SK-N-SH treated with all-trans-retinoic acid at 6 μM for 48 hours (cell line): Measurements from ENCODE around the gene ZNF420.
"Not testable (repeated sequence)": the region's sequence is repeated elsewhere in the genome, so short reads cannot be mapped to it uniquely, and the experiment has no call there.

Experiments
- ATAC-seq: fragments of 200-7000 bp; cut with Tn5 transposase; 3 replicates; pipeline ENCODE4 v1.9.1; 2020; ENCODE audit warnings: mild to moderate bottlenecking, moderate library complexity
- ARNTL ChIP-seq: fragments of 450-650 bp; formaldehyde crosslinking; IDR thresholded peaks from 2 replicates; pipeline ENCODE4 v1.5.0; 2020; ENCODE audit warnings: low read depth, mild to moderate bottlenecking, moderate library complexity, borderline replicate concordance
- BACH2 ChIP-seq: fragments of 250-450 bp; sonication (Bioruptor Pico); IDR thresholded peaks from 2 replicates; pipeline ENCODE4 v1.9.0; 2021; ENCODE audit warnings: mild to moderate bottlenecking, borderline replicate concordance
- CSDC2 ChIP-seq: fragments of 250-450 bp; sonication (Bioruptor Pico); IDR thresholded peaks from 2 replicates; pipeline ENCODE4 v1.5.0; 2020; ENCODE audit warnings: mild to moderate bottlenecking, moderate library complexity
- ESRRG ChIP-seq: fragments of 250-450 bp; sonication (Bioruptor Pico); IDR thresholded peaks from 2 replicates; pipeline ENCODE4 v1.6.1; 2021; ENCODE audit warnings: mild to moderate bottlenecking
- GLIS3 ChIP-seq: fragments of 250-450 bp; sonication (Bioruptor Pico); IDR thresholded peaks from 2 replicates; pipeline ENCODE4 v1.5.0; 2020; ENCODE audit warnings: mild to moderate bottlenecking, moderate library complexity
- ISL1 ChIP-seq: fragments of 250-450 bp; sonication (Bioruptor Pico); IDR thresholded peaks from 2 replicates; pipeline ENCODE4 v2.1.2; 2022; ENCODE audit warnings: mild to moderate bottlenecking, moderate library complexity
- OSR1 ChIP-seq: fragments of 250-450 bp; sonication (Bioruptor Pico); IDR thresholded peaks from 2 replicates; pipeline ENCODE4 v1.8.0; 2022; ENCODE audit warnings: moderate library complexity, mild to moderate bottlenecking, inconsistent platforms
- PPARA ChIP-seq: fragments of 250-450 bp; sonication (Bioruptor Pico); IDR thresholded peaks from 2 replicates; pipeline ENCODE4 v1.5.0; 2020; ENCODE audit warnings: mild to moderate bottlenecking, borderline replicate concordance
- RARB ChIP-seq: fragments of 250-450 bp; sonication (Bioruptor Pico); IDR thresholded peaks from 2 replicates; pipeline ENCODE4 v1.8.0; 2021; ENCODE audit warnings: mild to moderate bottlenecking, moderate library complexity
- SNAI2 ChIP-seq: fragments of 250-450 bp; sonication (Bioruptor Pico); IDR thresholded peaks from 2 replicates; pipeline ENCODE4 v1.5.0; 2020; ENCODE audit warnings: mild to moderate bottlenecking, moderate library complexity
- TCF4 ChIP-seq: fragments of 250-450 bp; sonication (Bioruptor Pico); IDR thresholded peaks from 2 replicates; pipeline ENCODE4 v1.8.0; 2021; ENCODE audit warnings: mild to moderate bottlenecking, moderate library complexity, borderline replicate concordance
- TOX ChIP-seq: fragments of 250-450 bp; sonication (Bioruptor Pico); IDR thresholded peaks from 2 replicates; pipeline ENCODE4 v1.8.0; 2021; ENCODE audit warnings: mild to moderate bottlenecking, moderate library complexity, borderline replicate concordance
- ZC3H10 ChIP-seq: fragments of 250-450 bp; sonication (Bioruptor Pico); IDR thresholded peaks from 2 replicates; pipeline ENCODE4 v1.5.1; 2021; ENCODE audit warnings: mild to moderate bottlenecking, moderate library complexity
- ZFP30 ChIP-seq: fragments of 450-650 bp; formaldehyde crosslinking; IDR thresholded peaks from 2 replicates; pipeline ENCODE4 v1.5.0; 2022; ENCODE audit warnings: mild to moderate bottlenecking, moderate library complexity
- ZNF565 ChIP-seq: fragments of 450-650 bp; formaldehyde crosslinking; conservative IDR thresholded peaks from 2 replicates; pipeline ENCODE4 v1.5.0; 2020; ENCODE audit warnings: low read depth, mild to moderate bottlenecking, moderate library complexity
- ZNF70 ChIP-seq: fragments of 450-650 bp; formaldehyde crosslinking; IDR thresholded peaks from 2 replicates; pipeline ENCODE4 v1.5.0; 2020; ENCODE audit warnings: mild to moderate bottlenecking, moderate library complexity
- ZNF8 ChIP-seq: fragments of 450-650 bp; formaldehyde crosslinking; IDR thresholded peaks from 2 replicates; pipeline ENCODE4 v1.5.0; 2020; ENCODE audit warnings: mild to moderate bottlenecking, moderate library complexity
- TF ChIP-seq, protein P1 (sequence below): fragments of 250-450 bp; sonication (Bioruptor Pico); IDR thresholded peaks from 2 replicates; pipeline ENCODE4 v1.8.0; 2021; ENCODE audit warnings: low read depth, mild to moderate bottlenecking, moderate library complexity, borderline replicate concordance
- TF ChIP-seq, protein P2 (sequence below): fragments of 250-450 bp; sonication (Bioruptor Pico); IDR thresholded peaks from 2 replicates; pipeline ENCODE4 v1.5.0; 2020; ENCODE audit warnings: mild to moderate bottlenecking, moderate library complexity
- TF ChIP-seq, protein P3 (sequence below): fragments of 250-450 bp; sonication (Bioruptor Pico); IDR thresholded peaks from 2 replicates; pipeline ENCODE4 v1.8.0; 2020; ENCODE audit warnings: mild to moderate bottlenecking, moderate library complexity, borderline replicate concordance
- TF ChIP-seq, protein P4 (sequence below): fragments of 250-450 bp; sonication (Bioruptor Pico); IDR thresholded peaks from 2 replicates; pipeline ENCODE4 v1.5.1; 2020; ENCODE audit warnings: low read depth, mild to moderate bottlenecking, moderate library complexity
- TF ChIP-seq, protein P5 (sequence below): fragments of 250-450 bp; sonication (Bioruptor Pico); IDR thresholded peaks from 2 replicates; pipeline ENCODE4 v1.5.1; 2021; ENCODE audit warnings: mild to moderate bottlenecking, moderate library complexity

ZNF420 gene

DNA sequence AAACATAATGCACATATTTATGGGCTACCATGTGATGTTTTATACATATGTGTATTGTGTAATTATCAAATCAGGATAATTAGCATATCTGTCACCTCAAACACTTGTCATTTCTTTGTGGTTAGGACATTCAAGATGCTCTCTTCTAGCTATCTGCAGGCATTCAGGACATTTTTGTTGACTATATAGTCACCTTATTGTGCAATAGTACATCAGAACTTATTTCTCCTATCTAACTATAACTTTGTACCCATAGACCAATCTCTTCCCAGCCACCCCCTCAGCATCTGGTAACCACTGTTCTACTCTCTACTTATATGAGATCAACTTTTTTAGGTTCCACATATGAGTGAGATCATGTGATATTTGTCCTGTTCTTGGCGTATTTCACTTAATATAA is 20.3 kb downstream of the ZNF420 start:
- ATAC-seq: no peak
- TF ChIP-seq ESRRG (CRISPR knock-in tag) (no peak), CSDC2 (CRISPR knock-in tag) (no peak), RARB (CRISPR knock-in tag) (no peak), PPARA (CRISPR knock-in tag) (no peak), GLIS3 (CRISPR knock-in tag) (no peak), ZNF8 (CRISPR knock-in tag) (no peak), OSR1 (CRISPR knock-in tag) (no peak), ZFP30 (CRISPR knock-in tag) (no peak), BACH2 (CRISPR knock-in tag) (no peak), ZC3H10 (no peak), ISL1 (CRISPR knock-in tag) (no peak), SNAI2 (CRISPR knock-in tag) (no peak), TOX (CRISPR knock-in tag) (no peak), TCF4 (CRISPR knock-in tag) (no peak), ARNTL (CRISPR knock-in tag) (no peak)
- TF ChIP-seq, protein P1, sequence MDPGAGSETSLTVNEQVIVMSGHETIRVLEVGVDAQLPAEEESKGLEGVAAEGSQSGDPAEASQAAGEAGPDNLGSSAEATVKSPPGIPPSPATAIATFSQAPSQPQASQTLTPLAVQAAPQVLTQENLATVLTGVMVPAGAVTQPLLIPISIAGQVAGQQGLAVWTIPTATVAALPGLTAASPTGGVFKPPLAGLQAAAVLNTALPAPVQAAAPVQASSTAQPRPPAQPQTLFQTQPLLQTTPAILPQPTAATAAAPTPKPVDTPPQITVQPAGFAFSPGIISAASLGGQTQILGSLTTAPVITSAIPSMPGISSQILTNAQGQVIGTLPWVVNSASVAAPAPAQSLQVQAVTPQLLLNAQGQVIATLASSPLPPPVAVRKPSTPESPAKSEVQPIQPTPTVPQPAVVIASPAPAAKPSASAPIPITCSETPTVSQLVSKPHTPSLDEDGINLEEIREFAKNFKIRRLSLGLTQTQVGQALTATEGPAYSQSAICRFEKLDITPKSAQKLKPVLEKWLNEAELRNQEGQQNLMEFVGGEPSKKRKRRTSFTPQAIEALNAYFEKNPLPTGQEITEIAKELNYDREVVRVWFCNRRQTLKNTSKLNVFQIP (CRISPR knock-in tag): no peak
- TF ChIP-seq, protein P2, sequence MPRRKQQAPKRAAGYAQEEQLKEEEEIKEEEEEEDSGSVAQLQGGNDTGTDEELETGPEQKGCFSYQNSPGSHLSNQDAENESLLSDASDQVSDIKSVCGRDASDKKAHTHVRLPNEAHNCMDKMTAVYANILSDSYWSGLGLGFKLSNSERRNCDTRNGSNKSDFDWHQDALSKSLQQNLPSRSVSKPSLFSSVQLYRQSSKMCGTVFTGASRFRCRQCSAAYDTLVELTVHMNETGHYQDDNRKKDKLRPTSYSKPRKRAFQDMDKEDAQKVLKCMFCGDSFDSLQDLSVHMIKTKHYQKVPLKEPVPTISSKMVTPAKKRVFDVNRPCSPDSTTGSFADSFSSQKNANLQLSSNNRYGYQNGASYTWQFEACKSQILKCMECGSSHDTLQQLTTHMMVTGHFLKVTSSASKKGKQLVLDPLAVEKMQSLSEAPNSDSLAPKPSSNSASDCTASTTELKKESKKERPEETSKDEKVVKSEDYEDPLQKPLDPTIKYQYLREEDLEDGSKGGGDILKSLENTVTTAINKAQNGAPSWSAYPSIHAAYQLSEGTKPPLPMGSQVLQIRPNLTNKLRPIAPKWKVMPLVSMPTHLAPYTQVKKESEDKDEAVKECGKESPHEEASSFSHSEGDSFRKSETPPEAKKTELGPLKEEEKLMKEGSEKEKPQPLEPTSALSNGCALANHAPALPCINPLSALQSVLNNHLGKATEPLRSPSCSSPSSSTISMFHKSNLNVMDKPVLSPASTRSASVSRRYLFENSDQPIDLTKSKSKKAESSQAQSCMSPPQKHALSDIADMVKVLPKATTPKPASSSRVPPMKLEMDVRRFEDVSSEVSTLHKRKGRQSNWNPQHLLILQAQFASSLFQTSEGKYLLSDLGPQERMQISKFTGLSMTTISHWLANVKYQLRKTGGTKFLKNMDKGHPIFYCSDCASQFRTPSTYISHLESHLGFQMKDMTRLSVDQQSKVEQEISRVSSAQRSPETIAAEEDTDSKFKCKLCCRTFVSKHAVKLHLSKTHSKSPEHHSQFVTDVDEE (CRISPR knock-in tag): no peak
- TF ChIP-seq, protein P3, sequence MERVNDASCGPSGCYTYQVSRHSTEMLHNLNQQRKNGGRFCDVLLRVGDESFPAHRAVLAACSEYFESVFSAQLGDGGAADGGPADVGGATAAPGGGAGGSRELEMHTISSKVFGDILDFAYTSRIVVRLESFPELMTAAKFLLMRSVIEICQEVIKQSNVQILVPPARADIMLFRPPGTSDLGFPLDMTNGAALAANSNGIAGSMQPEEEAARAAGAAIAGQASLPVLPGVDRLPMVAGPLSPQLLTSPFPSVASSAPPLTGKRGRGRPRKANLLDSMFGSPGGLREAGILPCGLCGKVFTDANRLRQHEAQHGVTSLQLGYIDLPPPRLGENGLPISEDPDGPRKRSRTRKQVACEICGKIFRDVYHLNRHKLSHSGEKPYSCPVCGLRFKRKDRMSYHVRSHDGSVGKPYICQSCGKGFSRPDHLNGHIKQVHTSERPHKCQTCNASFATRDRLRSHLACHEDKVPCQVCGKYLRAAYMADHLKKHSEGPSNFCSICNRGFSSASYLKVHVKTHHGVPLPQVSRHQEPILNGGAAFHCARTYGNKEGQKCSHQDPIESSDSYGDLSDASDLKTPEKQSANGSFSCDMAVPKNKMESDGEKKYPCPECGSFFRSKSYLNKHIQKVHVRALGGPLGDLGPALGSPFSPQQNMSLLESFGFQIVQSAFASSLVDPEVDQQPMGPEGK (CRISPR knock-in tag): no peak
- TF ChIP-seq, protein P4, sequence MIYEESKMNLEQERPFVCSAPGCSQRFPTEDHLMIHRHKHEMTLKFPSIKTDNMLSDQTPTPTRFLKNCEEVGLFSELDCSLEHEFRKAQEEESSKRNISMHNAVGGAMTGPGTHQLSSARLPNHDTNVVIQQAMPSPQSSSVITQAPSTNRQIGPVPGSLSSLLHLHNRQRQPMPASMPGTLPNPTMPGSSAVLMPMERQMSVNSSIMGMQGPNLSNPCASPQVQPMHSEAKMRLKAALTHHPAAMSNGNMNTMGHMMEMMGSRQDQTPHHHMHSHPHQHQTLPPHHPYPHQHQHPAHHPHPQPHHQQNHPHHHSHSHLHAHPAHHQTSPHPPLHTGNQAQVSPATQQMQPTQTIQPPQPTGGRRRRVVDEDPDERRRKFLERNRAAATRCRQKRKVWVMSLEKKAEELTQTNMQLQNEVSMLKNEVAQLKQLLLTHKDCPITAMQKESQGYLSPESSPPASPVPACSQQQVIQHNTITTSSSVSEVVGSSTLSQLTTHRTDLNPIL (CRISPR knock-in tag): no peak
- TF ChIP-seq, protein P5, sequence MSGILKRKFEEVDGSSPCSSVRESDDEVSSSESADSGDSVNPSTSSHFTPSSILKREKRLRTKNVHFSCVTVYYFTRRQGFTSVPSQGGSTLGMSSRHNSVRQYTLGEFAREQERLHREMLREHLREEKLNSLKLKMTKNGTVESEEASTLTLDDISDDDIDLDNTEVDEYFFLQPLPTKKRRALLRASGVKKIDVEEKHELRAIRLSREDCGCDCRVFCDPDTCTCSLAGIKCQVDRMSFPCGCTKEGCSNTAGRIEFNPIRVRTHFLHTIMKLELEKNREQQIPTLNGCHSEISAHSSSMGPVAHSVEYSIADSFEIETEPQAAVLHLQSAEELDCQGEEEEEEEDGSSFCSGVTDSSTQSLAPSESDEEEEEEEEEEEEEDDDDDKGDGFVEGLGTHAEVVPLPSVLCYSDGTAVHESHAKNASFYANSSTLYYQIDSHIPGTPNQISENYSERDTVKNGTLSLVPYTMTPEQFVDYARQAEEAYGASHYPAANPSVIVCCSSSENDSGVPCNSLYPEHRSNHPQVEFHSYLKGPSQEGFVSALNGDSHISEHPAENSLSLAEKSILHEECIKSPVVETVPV (CRISPR knock-in tag): no peak

DNA sequence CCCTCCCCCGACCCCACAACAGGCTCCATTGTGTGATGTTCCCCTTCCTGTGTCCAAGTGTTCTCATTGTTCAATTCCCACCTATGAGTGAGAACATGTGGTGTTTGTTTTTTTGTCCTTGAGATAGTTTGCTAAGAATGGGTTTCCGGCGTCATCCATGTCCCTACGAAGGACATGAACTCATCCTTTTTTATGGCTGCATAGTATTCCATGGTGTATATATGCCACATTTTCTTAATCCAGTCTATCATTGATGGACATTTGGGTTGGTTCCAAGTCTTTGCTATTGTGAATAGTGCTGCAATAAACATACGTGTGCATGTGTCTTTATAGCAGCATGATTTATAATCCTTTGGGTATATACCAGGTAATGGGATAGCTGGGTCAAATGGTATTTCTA is 25.9 kb downstream of the ZNF420 start:
- not testable (repeated sequence) for ATAC-seq

DNA sequence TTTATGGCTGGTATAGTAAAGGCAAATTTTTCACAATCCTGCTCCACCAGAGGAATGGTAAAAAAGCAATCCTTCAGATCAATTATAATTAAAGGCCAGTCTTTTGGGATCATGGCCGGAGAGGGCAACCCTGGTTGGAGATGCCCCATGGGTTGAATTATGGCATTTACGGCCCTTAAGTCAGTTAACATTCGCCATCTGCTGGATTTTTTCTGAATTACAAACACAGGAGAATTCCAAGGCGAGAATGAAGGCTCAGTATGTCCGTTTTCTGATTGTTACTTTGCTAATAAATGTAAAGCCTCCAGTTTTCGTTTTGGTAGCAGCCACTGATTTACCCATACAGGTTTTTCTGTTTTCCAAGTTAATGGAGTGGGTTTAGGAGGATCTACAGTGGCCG is 33.5 kb downstream of the ZNF420 start:
- not testable (repeated sequence) for ATAC-seq

DNA sequence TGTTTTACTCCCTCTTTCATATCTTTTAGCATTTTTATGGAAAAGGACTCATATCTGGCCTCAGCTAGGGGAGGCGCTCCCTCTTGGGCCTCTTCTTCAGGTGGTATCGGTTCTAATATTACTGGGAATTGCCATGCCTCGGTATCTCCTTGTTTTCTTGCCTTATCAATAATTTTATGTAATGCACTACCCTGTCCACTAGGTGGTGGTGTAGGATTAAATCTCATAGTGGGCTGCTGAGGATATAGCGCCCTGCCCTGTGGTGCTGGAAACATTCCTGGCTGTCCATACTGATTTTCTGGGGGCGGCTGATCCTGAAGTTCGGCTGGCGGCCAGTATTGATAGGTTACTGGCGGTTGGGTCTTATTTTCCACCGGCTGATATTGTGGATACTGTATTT is 35.8 kb downstream of the ZNF420 start:
- ATAC-seq: no peak
- TF ChIP-seq OSR1 (CRISPR knock-in tag) (no peak), ZNF565 (no peak), ZNF70 (CRISPR knock-in tag) (no peak), GLIS3 (CRISPR knock-in tag) (no peak)
- TF ChIP-seq, protein P1 (CRISPR knock-in tag): no peak

DNA sequence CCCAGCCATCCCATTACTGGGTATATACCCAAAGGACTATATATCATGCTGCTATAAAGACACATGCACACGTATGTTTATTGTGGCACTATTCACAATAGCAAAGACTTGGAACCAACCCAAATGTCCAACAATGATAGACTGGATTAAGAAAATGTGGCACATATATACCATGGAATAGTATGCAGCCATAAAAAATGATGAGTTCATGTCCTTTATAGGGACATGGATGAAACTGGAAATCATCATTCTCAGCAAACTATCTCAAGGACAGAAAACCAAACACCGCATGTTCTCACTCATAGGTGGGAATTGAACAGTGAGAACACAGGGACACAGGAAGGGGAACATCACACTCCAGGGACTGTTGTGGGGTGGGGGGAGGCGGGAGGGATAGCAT is 43.9 kb downstream of the ZNF420 start:
- ATAC-seq: not testable (repeated sequence)
